GM12878 (cell line): ENCODE measurements around the gene PPEF1. TPM values are rescaled to one million over a fixed set of nuclear protein-coding genes. Genes with fewer than 3 reads are reported as not detected.

Experiments
- ATF7 ChIP-seq: fragments of 450-650 bp; IDR thresholded peaks from 2 replicates; pipeline ENCODE4 v1.6.1; 2016; ENCODE audit warnings: low read depth, mild to moderate bottlenecking
- BCL11A ChIP-seq: IDR thresholded peaks from 2 replicates; pipeline ENCODE4 v1.6.1; 2011; ENCODE audit warnings: low read depth, low read length
- CBFB ChIP-seq: IDR thresholded peaks from 2 replicates; pipeline ENCODE4 v1.6.1; 2016; ENCODE audit warnings: antibody characterized with exemption, low read depth
- DPF2 ChIP-seq: fragments of 450-650 bp; IDR thresholded peaks from 2 replicates; pipeline ENCODE4 v1.6.1; 2017; ENCODE audit warnings: mild to moderate bottlenecking
- E2F8 ChIP-seq: fragments of 450-650 bp; IDR thresholded peaks from 2 replicates; pipeline ENCODE4 v1.6.1; 2018; ENCODE audit warnings: mild to moderate bottlenecking, low read depth, moderate library complexity; ENCODE audit not compliant: partially characterized antibody
- GATAD2B ChIP-seq: fragments of 450-650 bp; conservative IDR thresholded peaks from 2 replicates; pipeline ENCODE4 v1.6.1; 2017; ENCODE audit warnings: low read depth, mild to moderate bottlenecking, moderate library complexity
- MLLT1 ChIP-seq: fragments of 450-650 bp; IDR thresholded peaks from 2 replicates; pipeline ENCODE4 v1.6.1; 2016; ENCODE audit warnings: mild to moderate bottlenecking
- NFIC ChIP-seq: IDR thresholded peaks from 2 replicates; pipeline ENCODE4 v1.6.1; 2012; ENCODE audit warnings: low read depth, mild to moderate bottlenecking, inconsistent platforms, low read length, moderate library complexity
- PAX5 ChIP-seq: IDR thresholded peaks from 2 replicates; pipeline ENCODE4 v1.6.1; 2011; ENCODE audit warnings: low read depth, low read length, borderline replicate concordance
- RAD21 ChIP-seq: IDR thresholded peaks from 2 replicates; pipeline ENCODE4 v1.6.1; 2011; ENCODE audit warnings: mild to moderate bottlenecking, low read depth, low read length, moderate library complexity; ENCODE audit not compliant: insufficient read depth
- RAD51 ChIP-seq: fragments of 450-650 bp; IDR thresholded peaks from 2 replicates; pipeline ENCODE4 v1.6.1; 2016; ENCODE audit warnings: moderate library complexity, mild to moderate bottlenecking, inconsistent platforms
- RB1 ChIP-seq: fragments of 450-650 bp; formaldehyde crosslinking; IDR thresholded peaks from 2 replicates; pipeline ENCODE4 v1.6.1; 2017; ENCODE audit warnings: mild to moderate bottlenecking, borderline replicate concordance
- RCOR1 ChIP-seq: conservative IDR thresholded peaks from 2 replicates; pipeline ENCODE4 v1.6.1; 2012; ENCODE audit warnings: low read depth, low read length, improper control_type of control experiment
- RFX5 ChIP-seq: IDR thresholded peaks from 2 replicates; pipeline ENCODE4 v1.6.1; 2011; ENCODE audit warnings: low read depth, low read length, improper control_type of control experiment
- RUNX3 ChIP-seq: IDR thresholded peaks from 2 replicates; pipeline ENCODE4 v1.6.1; 2012; ENCODE audit warnings: low read length, inconsistent platforms
- SMAD1 ChIP-seq: fragments of 450-650 bp; IDR thresholded peaks from 2 replicates; pipeline ENCODE4 v1.6.1; 2018; ENCODE audit warnings: mild to moderate bottlenecking, low read depth; ENCODE audit not compliant: partially characterized antibody
- SP1 ChIP-seq: IDR thresholded peaks from one replicate; pipeline ENCODE4 v1.6.1; 2011; ENCODE audit warnings: low read depth, low read length
- SPI1 ChIP-seq: IDR thresholded peaks from 2 replicates; pipeline ENCODE4 v1.6.1; 2011; ENCODE audit warnings: low read depth, mild to moderate bottlenecking, low read length, moderate library complexity, borderline replicate concordance; ENCODE audit not compliant: insufficient read depth
- SREBF2 ChIP-seq: IDR thresholded peaks from 2 replicates; pipeline ENCODE4 v1.6.1; 2012; ENCODE audit warnings: mild to moderate bottlenecking, low read length
- SUZ12 ChIP-seq: fragments of 200-600 bp; sonication (generic); IDR thresholded peaks from one replicate; pipeline ENCODE4 v1.6.1; 2018; ENCODE audit warnings: antibody characterized with exemption, mild to moderate bottlenecking; ENCODE audit not compliant: unreplicated experiment
- TBL1XR1 ChIP-seq: IDR thresholded peaks from 2 replicates; pipeline ENCODE4 v1.6.1; 2012; ENCODE audit warnings: low read depth, low read length, improper control_type of control experiment
- TCF12 ChIP-seq: IDR thresholded peaks from 2 replicates; pipeline ENCODE4 v1.6.1; 2011; ENCODE audit warnings: low read depth, mild to moderate bottlenecking, low read length
- TCF7 ChIP-seq: IDR thresholded peaks from 2 replicates; pipeline ENCODE4 v1.6.1; 2014; ENCODE audit warnings: antibody characterized with exemption, borderline replicate concordance
- WRNIP1 ChIP-seq: IDR thresholded peaks from 2 replicates; pipeline ENCODE4 v1.6.1; 2011; ENCODE audit warnings: low read depth, low read length, improper control_type of control experiment, borderline replicate concordance
- YBX1 ChIP-seq: fragments of 450-650 bp; IDR thresholded peaks from 2 replicates; pipeline ENCODE4 v1.6.1; 2016; ENCODE audit warnings: antibody characterized with exemption
- YY1 ChIP-seq: IDR thresholded peaks from 2 replicates; pipeline ENCODE4 v1.6.1; 2011; ENCODE audit warnings: low read depth, mild to moderate bottlenecking, low read length
- ZSCAN29 ChIP-seq: fragments of 450-650 bp; IDR thresholded peaks from 2 replicates; pipeline ENCODE4 v1.6.1; 2017; ENCODE audit warnings: mild to moderate bottlenecking, moderate library complexity
- polyA plus RNA-seq, 11 experiments: library from polyadenylated mRNA; depleted of rRNA in 4 of 11; unstranded in 6 of 11; stranded (reverse) in 5 of 11; fragments of >200 nt; fragmentation: Nextera tagmentation in 4 of 11; fragmentation: Illumina TruSeq in 1 of 11; extraction: Ambion mirVana in 4 of 11; extraction: Trizol in 1 of 11; gene quantifications; 1 replicate in 1 of 11; 2 replicates in 10 of 11; pipeline versions ENCODE4 v1.2.1 to v1.2.3, GENCODE V29; 2011 to 2016; ENCODE audit warnings: inconsistent platforms in 2 of 11, missing spikeins in 2 of 11, low read depth in 1 of 11
- total RNA-seq, 4 experiments: library from RNA; depleted of rRNA in 3 of 4; stranded (reverse); fragments of >200 nt in 3 of 4; fragmentation: Illumina TruSeq in 1 of 4; extraction: Trizol in 1 of 4; gene quantifications; 2 replicates each; pipeline versions ENCODE4 v1.2.1 to v1.2.3, GENCODE V29; 2013 to 2021
- TF ChIP-seq, protein P1 (sequence below): fragments of 450-650 bp; IDR thresholded peaks from 2 replicates; pipeline ENCODE4 v1.6.1; 2017; ENCODE audit warnings: low read depth, mild to moderate bottlenecking, moderate library complexity

Gene PPEF1
- total and polyA plus RNA-seq, 10 of the 15 experiments (the other 5 are each of a cell fraction or from before 2014, with no cell fraction given), result 0.24 to 2.2 (median 0.50) TPM

- TF ChIP-seq, protein P1, sequence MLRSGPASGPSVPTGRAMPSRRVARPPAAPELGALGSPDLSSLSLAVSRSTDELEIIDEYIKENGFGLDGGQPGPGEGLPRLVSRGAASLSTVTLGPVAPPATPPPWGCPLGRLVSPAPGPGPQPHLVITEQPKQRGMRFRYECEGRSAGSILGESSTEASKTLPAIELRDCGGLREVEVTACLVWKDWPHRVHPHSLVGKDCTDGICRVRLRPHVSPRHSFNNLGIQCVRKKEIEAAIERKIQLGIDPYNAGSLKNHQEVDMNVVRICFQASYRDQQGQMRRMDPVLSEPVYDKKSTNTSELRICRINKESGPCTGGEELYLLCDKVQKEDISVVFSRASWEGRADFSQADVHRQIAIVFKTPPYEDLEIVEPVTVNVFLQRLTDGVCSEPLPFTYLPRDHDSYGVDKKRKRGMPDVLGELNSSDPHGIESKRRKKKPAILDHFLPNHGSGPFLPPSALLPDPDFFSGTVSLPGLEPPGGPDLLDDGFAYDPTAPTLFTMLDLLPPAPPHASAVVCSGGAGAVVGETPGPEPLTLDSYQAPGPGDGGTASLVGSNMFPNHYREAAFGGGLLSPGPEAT, result peak; percentile 79
- TF ChIP-seq GATAD2B, result peak; percentile 100
- TF ChIP-seq MLLT1, result peak; percentile 96
- TF ChIP-seq RFX5, result no peak
- TF ChIP-seq TCF12, result peak; percentile 82
- TF ChIP-seq RAD21, result peak; percentile 42; the same call in 1 of the 2 replicates
- peak; percentile 39; the same call in 1 of the 2 replicates for TF ChIP-seq DPF2
- TF ChIP-seq WRNIP1, result no peak
- TF ChIP-seq RUNX3, result peak; percentile 100
- TF ChIP-seq BCL11A, result 0 out of 2 replicates have a peak, but pooled peaks have one; percentile 6
- no peak for TF ChIP-seq E2F8
- 0 out of 2 replicates have a peak, but pooled peaks have one; percentile 20 for TF ChIP-seq TBL1XR1
- peak; percentile 81 for TF ChIP-seq SPI1
- TF ChIP-seq YBX1, result peak; percentile 72; the same call in 1 of the 2 replicates
- 0 out of 2 replicates have a peak, but pooled peaks have one; percentile 9 for TF ChIP-seq PAX5
- TF ChIP-seq ZSCAN29, result no peak
- TF ChIP-seq NFIC, result peak; percentile 92
- TF ChIP-seq RAD51, result 0 out of 2 replicates have a peak, but pooled peaks have one; percentile 35
- no peak; the same call in 1 of the 2 replicates for TF ChIP-seq RB1
- peak; percentile 51 for TF ChIP-seq SP1
- no peak for TF ChIP-seq RCOR1
- no peak for TF ChIP-seq SUZ12
- TF ChIP-seq TCF7, result no peak
- TF ChIP-seq SMAD1, result peak; percentile 96
- no peak for TF ChIP-seq SREBF2
- peak; percentile 59 for TF ChIP-seq ATF7
- peak; percentile 96 for TF ChIP-seq CBFB
- TF ChIP-seq YY1, result 0 out of 2 replicates have a peak, but pooled peaks have one; percentile 38
Observed at GRCh38 chrX:18855919-18856644, 148.6 kb downstream of the PPEF1 start (continued).
